ENCODE results near the gene PCSK5. TPM values are rescaled to one million over a fixed set of nuclear protein-coding genes. Genes with fewer than 3 reads are reported as not detected.

Gene PCSK5
- total and polyA plus RNA-seq, 2 donors (not counting 1 experiment from before 2014, with no cell fraction given) = 0.09 TPM; not detected in 1

GRCh38 chr9:76101491-76101890 lies 211.0 kb downstream of the PCSK5 start:
- CTCF ChIA-PET = no interaction called here
- POLR2A ChIA-PET = no interaction called here
- Histone ChIP-seq H3K9ac (ENCODE audit: low read length) (no peak overlapping the region), H3K79me2 (ENCODE audit: control insufficient read depth, insufficient read depth, low read length) (no peaks in the 10 kb centered on the region), H3K4me3 (ENCODE audit: control extremely low read depth in 1 of 5, extremely low read depth in 1 of 5, insufficient read depth in 1 of 5, low read depth in 2 of 5, low read length in 4 of 5) (no peak overlapping the region), H3K27me3 (replicated peaks in 1 of 4; ENCODE audit: control extremely low read depth in 1 of 4, control insufficient read depth in 3 of 4, insufficient read depth in 4 of 4, low read length in 3 of 4) (peaks cover 0 to 5% (median under 1%) of the 10 kb centered on the region in 4 experiments), H3K36me3 (replicated peaks in 1 of 2; ENCODE audit: control extremely low read depth in 1 of 2, control insufficient read depth in 1 of 2, extremely low read depth in 1 of 2, insufficient read depth in 2 of 2, low read length in 1 of 2) (no peaks in the 10 kb centered on the region), H2AFZ (ENCODE audit: insufficient read depth, low read depth, low read length, poor library complexity, severe bottlenecking) (no peak overlapping the region), H4K20me1 (ENCODE audit: control insufficient read depth, insufficient read depth, low read length, poor library complexity, severe bottlenecking) (no peaks in the 10 kb centered on the region), H3K4me1 (ENCODE audit: control insufficient read depth in 2 of 2, insufficient read depth in 2 of 2, low read length in 2 of 2) (no peaks in the 10 kb centered on the region), H3K4me2 (replicated peaks; ENCODE audit: low read depth, low read length, poor library complexity, severe bottlenecking) (no peak overlapping the region), H3K9me3 (ENCODE audit: control extremely low read depth in 1 of 3, control insufficient read depth in 2 of 3, insufficient read depth in 1 of 3, low read length in 2 of 3) (no peaks in the 10 kb centered on the region), H3K27ac (ENCODE audit: low read length in 2 of 2) (no peak overlapping the region)
- no peak overlapping the region for H3K27ac Mint-ChIP-seq
- no CpG with 5 or more reads among the region's 1 CpG for WGBS (ENCODE audit: insufficient coverage)
- H3K9me3 Mint-ChIP-seq (ENCODE audit: insufficient read depth) = no peaks in the 10 kb centered on the region
- intact Hi-C loops (cut with micrococcal nuclease) = no loop called here
- H3K4me1 Mint-ChIP-seq = no peaks in the 10 kb centered on the region
- H3K4me3 Mint-ChIP-seq = no peak overlapping the region
- ATAC-seq (ENCODE audit: low read depth) (no peak), DNase-seq (no peak)
- H3K27me3 Mint-ChIP-seq = peaks cover 9% of the 10 kb centered on the region
- TF ChIP-seq CTCF (IDR thresholded peaks at IDR 0.05) (no peak), EZH2 (IDR thresholded peaks at IDR 0.05; ENCODE audit: borderline replicate concordance, insufficient read depth, low read depth, low read length, poor library complexity, severe bottlenecking) (no peak)

DNA sequence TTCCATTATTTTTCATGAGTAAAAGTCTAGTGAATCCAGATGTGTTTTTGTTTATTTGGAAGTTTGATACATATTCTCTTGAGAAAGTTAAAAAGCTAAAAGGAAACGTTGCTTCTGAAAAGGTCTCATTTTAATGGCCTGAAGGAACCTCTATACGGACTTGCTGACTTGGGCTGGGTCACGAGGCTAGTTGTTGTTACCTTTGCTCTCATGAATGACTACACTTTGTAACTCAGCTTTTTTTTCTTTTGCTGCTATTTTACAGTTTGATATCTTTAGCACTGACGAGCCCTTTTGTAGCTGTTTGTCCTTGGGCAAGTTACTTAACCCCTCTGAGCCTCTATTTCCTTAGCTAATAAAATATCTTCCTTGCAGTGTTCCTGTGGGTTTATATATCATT lies 211.5 kb downstream of the PCSK5 start:
- Histone ChIP-seq H3K4me3 (ENCODE audit: control extremely low read depth in 1 of 5, extremely low read depth in 1 of 5, insufficient read depth in 1 of 5, low read depth in 2 of 5, low read length in 4 of 5) (no peak overlapping the region), H3K4me1 (ENCODE audit: control insufficient read depth in 2 of 2, insufficient read depth in 2 of 2, low read length in 2 of 2) (no peaks in the 10 kb centered on the region), H3K9me3 (ENCODE audit: control extremely low read depth in 1 of 3, control insufficient read depth in 2 of 3, insufficient read depth in 1 of 3, low read length in 2 of 3) (no peaks in the 10 kb centered on the region), H2AFZ (ENCODE audit: insufficient read depth, low read depth, low read length, poor library complexity, severe bottlenecking) (no peak overlapping the region), H3K4me2 (replicated peaks; ENCODE audit: low read depth, low read length, poor library complexity, severe bottlenecking) (no peak overlapping the region), H4K20me1 (ENCODE audit: control insufficient read depth, insufficient read depth, low read length, poor library complexity, severe bottlenecking) (no peaks in the 10 kb centered on the region), H3K27me3 (replicated peaks in 1 of 4; ENCODE audit: control extremely low read depth in 1 of 4, control insufficient read depth in 3 of 4, insufficient read depth in 4 of 4, low read length in 3 of 4) (peaks cover 0 to 5% (median under 1%) of the 10 kb centered on the region in 4 experiments), H3K36me3 (replicated peaks in 1 of 2; ENCODE audit: control extremely low read depth in 1 of 2, control insufficient read depth in 1 of 2, extremely low read depth in 1 of 2, insufficient read depth in 2 of 2, low read length in 1 of 2) (no peaks in the 10 kb centered on the region), H3K79me2 (ENCODE audit: control insufficient read depth, insufficient read depth, low read length) (no peaks in the 10 kb centered on the region), H3K9ac (ENCODE audit: low read length) (no peak overlapping the region), H3K27ac (ENCODE audit: low read length in 2 of 2) (no peak overlapping the region)
- intact Hi-C loops (cut with micrococcal nuclease) = no loop called here
- POLR2A ChIA-PET = no interaction called here
- TF ChIP-seq EZH2 (IDR thresholded peaks at IDR 0.05; ENCODE audit: borderline replicate concordance, insufficient read depth, low read depth, low read length, poor library complexity, severe bottlenecking) = no peak
- TF ChIP-seq CTCF (IDR thresholded peaks at IDR 0.05) = no peak
- H3K27ac Mint-ChIP-seq = no peak overlapping the region
- peaks cover 9% of the 10 kb centered on the region for H3K27me3 Mint-ChIP-seq
- H3K9me3 Mint-ChIP-seq (ENCODE audit: insufficient read depth) = no peaks in the 10 kb centered on the region
- H3K4me1 Mint-ChIP-seq = no peaks in the 10 kb centered on the region
- 88% methylated on average over 3 of the region's 4 CpGs for WGBS (ENCODE audit: insufficient coverage)
- no peak for DNase-seq
- ATAC-seq (ENCODE audit: low read depth) = no peak
- CTCF ChIA-PET = no interaction called here
- H3K4me3 Mint-ChIP-seq = no peak overlapping the region
